Forelimb muscle (tissue), 1 donor: ENCODE measurements around the gene DCAF4. TPM values are rescaled to one million over a fixed set of nuclear protein-coding genes. Genes with fewer than 3 reads are reported as not detected.

Experiments used
- DNase-seq: peaks from one replicate; pipeline ENCODE4 v3.0.0-alpha.2; 2013; ENCODE audit warnings: low read depth
- polyA plus RNA-seq: library from polyadenylated mRNA; unstranded; fragments of 120-200 nt; gene quantifications from one replicate; pipeline ENCODE4 v1.2.1, GENCODE V29; 2013; ENCODE audit not compliant: insufficient read length

Gene DCAF4, protein sequence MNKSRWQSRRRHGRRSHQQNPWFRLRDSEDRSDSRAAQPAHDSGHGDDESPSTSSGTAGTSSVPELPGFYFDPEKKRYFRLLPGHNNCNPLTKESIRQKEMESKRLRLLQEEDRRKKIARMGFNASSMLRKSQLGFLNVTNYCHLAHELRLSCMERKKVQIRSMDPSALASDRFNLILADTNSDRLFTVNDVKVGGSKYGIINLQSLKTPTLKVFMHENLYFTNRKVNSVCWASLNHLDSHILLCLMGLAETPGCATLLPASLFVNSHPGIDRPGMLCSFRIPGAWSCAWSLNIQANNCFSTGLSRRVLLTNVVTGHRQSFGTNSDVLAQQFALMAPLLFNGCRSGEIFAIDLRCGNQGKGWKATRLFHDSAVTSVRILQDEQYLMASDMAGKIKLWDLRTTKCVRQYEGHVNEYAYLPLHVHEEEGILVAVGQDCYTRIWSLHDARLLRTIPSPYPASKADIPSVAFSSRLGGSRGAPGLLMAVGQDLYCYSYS
- 17.6 TPM for polyA plus RNA-seq

DNA sequence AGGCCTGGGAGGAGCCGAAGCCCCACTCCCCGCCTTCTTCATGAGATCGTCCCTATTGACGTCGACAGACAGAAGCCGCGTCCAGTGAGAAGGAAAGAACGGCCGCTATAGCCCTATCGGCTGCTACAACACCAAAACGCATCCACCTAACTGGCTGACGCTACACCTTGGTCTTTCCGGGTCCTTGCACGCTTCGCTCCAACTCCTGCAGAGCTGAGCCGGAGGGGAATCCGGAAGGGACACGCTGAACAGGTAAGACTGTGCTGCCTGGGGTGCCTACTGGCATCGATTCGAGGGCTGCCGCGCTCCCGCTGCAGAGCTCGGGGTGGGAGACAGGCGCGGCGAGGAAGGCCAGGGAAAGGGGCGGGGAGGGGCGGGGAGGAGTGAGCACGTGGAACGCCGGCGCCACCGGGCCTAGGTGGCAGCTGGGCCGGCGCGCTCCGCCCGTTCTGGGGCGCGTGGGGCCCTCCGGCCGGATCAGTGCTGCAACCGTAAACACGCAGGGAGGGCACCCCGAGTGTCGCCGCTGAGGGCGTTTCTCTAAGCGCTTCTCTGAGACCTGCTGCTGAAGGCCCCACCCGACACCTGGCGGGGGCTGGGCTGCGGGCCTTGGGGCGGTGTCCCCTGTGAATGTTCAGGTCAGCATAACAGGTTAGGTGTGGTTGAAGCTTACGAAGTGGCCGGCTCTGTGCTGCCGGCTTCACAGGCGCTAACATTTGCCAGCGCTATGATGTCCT is at the start of gene DCAF4:
DCAF4 (plus strand) TSS at position 173 of the 737 bp plus-strand sequence. CDS start 11,515 bp downstream, outside the sequence.
- DNase-seq = peak; percentile 96

GRCh38 chr14:72876710-72877063 is 49.6 kb upstream of the DCAF4 start:
- DNase-seq = no peak

DNA sequence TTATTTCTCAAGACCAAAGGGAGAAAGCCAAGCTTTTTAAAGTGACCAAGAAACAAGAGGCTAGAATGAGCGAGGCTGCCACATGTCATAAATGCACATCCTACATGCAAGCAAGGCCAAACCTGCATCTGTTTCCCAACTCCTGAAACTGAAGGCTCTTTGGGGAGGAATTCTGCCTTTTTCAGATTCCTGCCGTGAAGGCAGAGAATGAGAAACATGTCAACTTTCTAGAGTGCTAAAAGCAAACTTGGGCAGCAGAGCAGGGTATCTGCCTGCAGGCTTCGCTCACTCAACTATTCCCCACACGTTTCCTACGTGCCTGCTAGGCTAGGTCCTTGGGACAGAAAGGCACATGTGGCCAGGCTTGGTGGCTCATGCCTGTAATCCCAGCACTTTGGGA is 47.5 kb upstream of the DCAF4 start:
- no peak for DNase-seq

DNA sequence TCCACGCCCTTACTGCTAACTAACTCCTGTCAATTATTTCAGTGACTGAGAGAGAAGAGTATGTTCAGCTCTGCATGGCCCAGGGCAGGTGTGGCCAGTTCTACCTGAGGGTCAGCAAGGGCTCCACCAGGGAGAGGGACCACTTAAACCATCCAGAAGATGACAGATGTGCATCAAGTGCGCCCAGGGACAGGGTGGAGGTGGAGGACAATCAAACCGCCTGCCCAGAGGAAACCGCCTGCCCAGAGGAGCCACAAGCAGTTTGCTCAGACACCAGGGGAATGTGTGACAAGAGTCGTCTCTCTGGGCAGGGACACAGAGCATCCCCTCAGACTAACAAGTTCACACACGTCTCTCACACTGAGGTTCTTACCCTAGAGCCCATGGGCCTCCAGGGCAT is 46.8 kb upstream of the DCAF4 start:
- DNase-seq = no peak

DNA sequence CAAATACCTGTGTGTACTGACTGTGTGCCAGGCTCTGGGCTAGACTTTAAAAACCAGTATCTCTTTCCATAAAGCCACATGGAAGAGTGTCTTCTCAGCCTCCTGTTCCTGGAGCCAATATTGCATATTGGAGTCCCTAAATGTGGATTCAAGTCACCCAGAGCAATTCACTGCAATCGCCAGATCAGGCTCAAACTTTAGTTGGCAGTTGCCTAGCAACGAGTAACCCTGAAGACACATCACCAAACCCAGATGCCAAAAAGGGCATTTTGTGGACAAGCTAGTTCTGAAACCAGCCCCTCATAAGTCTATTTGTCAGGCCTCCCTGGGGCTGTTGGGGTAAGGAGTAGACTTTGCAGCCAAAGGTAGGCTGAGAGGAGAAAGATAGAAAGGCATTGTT is 46.1 kb upstream of the DCAF4 start:
- DNase-seq = no peak

DNA sequence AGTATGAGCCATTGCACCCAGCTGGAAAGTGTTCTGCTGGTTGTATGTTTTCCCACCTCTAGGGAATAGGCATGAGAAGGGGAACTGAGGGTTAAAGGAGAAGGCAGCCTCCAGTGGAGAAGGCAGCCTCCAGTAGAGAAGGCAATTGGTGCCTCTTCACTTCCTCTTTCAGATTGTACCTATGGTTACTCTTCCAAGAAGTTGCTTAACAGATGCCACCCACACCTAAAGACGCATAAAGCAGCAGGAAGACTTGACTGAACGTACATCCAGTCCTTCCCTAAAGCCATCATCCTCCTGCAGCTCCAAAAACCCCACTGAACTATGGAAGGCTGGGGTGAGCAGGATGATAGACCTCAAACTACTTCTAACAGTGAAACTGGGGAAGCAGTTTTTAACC is 45.4 kb upstream of the DCAF4 start:
- no peak for DNase-seq

GRCh38 chr14:72881543-72881942 is 44.7 kb upstream of the DCAF4 start:
- no peak for DNase-seq

- no peak for DNase-seq
These were observed 44.2 kb upstream of the DCAF4 start for GRCh38 chr14:72882047-72882446.

- DNase-seq = no peak
These were observed 43.8 kb upstream of the DCAF4 start for GRCh38 chr14:72882463-72882862.

DNA sequence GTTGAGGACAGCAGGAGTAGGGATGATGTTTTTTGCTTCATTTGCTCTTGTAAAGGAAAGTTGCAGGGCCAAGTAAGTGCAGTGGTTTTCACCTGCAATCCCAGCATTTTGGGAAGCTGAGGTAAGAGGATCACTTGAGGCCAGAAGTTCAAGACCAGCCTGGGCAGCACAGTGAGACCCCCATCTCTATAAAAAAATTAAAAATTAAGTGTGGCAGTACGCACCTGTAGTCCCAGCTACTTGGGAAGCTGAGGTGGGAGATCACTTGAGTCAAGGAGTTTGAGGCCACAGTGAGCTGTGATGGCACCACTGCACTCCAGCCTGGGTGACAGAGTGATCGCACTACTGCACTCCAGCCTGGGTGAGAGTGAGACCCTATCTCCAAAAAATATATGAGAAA is 43.2 kb upstream of the DCAF4 start:
- no peak for DNase-seq

DNA sequence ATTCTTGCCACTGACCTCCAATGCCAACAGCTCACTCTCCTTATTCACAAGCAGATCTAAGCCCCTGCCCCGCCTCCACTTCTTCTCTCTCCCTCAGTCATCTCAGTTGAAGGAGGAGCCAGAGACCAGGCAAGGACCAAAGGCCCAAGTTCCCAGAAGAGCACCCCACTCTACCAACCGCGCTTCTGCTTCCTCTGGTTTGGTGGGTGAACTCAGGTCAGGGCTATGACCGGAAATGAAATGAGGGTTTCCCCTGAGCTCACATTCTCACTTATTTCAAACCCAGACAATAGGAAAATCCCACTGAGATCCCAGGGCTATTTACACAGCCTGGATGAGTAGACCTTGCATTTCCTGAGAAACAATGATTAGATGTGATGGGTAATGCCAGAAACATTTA is 42.3 kb upstream of the DCAF4 start:
- DNase-seq = no peak

- no peak for DNase-seq
These were observed 41.9 kb upstream of the DCAF4 start for GRCh38 chr14:72884386-72884785.

DNA sequence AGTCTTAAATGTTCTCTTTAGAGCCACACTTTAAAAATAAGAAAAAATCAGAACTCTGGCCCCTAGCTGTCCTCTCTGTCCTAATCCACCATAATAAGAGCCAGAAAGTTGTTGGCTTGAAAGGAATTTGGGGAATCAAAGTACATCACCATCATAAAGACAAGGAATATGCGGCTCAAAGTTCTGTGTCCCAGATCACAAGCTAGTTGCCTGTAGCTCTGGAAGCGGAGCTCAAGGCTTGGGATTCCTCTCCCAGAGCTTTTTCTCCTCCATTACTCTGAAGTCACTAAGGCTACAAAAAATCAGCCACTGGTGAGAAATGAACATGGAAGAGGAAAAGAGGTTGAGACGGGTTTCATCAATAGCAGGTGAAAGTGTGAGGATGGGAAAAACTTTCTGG is 38.8 kb upstream of the DCAF4 start:
- DNase-seq = no peak

GRCh38 chr14:72888192-72888591 is 38.1 kb upstream of the DCAF4 start:
- DNase-seq = no peak

DNA sequence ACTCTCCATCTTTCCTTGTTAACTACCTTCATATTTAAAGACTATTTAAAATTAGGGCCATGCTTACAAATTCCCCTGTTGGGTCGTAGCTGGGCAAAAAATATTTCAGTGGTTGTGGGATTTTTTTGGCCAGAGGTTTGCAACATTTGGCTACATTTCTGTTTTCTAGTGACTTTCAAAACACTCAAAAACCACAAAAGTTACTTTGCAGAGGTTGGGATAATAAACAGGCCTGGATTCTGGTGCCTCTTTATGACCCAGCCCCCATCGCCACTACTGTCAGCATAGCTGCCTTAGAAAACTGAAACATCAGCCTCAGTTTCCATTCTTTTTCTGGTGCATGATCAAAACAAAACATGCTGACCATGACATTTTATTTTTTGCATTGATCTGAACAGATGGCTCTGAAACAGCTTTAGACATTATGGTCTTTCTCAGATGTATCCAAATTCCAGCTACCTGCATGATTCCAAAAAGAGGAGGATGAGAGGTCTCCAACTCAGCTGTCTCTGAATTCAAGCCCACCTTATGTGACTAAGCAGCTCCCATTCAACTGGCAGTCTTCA is 37.5 kb upstream of the DCAF4 start:
- no peak for DNase-seq

DNA sequence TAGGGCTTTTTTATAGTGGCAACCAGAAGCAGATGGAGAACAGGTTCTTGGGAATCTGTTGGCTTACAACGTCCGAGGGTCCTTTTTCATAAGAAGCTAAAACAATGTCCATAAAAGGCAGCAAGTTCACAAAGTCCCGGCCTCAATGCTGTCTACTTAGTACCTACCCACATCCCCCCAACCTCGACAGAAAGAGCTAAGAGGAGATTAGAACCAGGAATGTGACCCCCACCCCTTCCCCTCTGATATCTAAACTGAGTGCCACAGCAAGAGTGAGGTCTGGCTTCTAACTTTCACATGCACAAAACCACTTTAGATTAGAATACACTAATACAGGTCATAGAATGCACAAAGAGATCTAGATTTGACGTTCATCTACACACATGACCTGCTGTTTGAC is 36.9 kb upstream of the DCAF4 start:
- DNase-seq = no peak

- DNase-seq = no peak
These were observed 34.6 kb upstream of the DCAF4 start for GRCh38 chr14:72891666-72892102.

DNA sequence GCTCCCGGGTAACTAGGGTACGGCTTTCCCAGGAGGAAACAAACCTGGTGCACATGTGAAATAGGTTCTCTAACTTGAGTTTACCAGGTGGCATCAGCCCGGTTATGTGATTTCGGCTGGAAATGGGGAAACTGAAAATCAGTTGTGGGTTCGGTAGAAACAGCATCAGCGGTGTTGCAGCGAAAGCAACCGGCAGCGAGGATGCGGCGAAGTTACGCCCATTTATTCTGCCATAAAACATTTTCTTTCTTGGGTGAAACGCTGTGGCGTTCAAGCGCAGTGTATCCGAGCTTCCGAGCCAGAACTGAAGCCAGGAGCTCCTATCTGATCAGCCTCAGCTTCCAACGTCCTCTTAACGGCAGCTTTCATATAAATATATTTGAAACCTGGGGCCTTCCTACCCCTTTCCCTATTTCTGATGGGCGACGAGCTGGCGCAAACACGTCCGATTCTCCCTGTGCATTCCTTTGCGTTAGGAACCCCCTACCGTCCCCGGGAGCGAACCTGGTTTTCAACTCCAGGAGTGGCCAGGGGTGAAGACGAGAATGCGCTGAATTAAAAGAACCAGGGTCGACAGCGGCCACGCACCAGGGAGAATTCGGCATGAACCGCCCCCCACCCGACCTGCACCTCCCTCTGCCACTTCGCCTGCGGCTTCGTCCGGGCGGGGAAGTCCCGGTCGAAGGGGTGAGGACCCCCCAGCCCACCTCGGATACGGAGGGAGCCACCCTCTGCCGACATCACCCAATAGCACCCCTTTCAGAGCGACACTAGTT is 34.0 kb upstream of the DCAF4 start:
- DNase-seq = no peak

DNA sequence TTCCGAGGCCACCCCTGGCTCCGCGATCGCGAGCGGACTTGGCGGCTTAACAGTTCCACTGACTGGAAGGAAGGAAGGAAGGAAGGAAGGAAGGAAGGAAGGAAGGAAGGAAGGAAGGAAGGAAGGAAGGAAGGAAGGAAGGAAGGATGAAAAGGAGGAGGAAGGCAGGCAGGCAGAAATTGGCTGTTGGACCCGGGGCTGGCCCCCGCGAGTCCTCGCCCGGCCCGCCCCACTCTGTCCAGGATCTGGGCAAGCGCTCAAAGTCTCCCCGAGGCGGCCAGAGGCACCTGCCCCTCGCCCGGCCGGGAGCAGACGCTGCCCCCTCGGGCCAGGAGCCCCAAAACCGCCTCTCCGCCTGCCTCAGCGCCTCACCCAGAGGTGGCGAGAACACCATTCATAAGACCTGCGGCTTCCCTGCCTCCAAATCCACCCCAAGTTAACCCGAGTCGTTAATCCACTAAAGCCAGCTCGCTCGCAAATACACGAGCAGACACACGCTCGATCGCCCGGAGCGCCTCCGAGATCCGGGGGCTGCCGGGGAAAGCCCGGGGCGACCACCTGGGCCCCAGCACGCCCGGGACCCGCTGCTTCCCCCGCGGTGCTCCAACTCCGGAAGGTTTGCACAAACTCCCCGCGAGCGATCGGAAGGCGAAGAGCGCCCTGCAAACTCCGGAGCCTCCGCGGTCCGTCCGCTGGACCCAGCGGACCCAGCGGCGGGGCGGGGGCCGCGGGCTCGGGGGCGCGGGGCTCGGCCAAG is 33.2 kb upstream of the DCAF4 start:
- DNase-seq = no peak

DNA sequence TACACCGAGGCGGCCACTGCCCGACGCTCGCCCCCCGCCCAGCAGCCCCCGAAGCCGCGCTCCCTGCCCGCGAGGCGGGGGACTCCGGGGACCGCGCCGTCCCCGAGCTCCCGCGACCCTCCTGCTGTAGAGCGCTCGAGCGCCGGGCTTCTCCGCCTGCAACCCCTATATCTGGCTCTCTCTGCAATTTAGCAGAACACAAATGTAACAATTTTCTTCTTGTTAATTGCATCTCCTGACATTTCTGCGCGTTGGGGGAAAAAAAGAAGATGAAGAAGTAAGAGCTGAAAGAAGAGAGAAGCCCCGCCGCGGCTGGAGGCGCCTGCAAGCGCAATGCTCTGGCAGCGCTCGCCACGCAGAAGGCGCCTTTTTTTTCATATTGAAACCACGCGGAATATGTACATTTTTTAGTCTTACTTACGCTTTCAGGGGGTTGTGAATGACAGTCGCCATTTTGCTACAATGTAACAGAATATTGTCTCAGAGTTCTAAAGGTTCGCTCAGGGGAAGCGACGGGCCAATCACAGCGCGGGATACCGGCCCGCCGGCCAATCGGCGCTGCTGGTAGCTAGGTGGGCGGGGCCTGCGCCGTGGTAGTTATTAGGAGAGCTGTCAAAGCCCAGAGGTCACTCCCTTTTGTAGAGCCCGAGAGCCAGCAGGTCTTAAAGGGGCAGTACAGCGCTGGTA is 32.5 kb upstream of the DCAF4 start, which contains the start of gene DPF3:
DPF3 (minus strand) TSS at position 466 of the 687 bp plus-strand sequence; CDS start at position 453, 13 bp downstream.
- DNase-seq = peak; percentile 56

DNA sequence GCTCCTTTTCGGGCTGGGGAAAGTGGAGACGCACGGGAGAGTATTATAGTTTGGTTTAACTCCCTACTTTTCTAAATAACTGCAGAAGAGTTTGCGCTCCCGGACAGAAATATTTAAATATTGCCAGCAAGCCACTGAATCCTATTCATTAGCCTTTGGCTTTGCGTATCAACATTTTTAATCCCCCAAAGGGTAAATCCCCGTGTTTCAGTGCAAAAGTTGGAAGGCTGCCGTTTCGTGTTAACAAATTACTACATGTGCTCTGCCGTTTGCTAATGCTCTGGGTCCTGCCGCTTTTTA is 32.0 kb upstream of the DCAF4 start:
- DNase-seq = no peak
